ENCODE results near the gene RPL28. TPM values are rescaled to one million over a fixed set of nuclear protein-coding genes. Genes with fewer than 3 reads are reported as not detected.

RPL28 gene
- 1,835 and 1,847 TPM in 2 replicates for total RNA-seq

- Mint-ChIP-seq H3K9me3 (no peaks in the 10 kb centered on the region), H3K4me1 (ENCODE audit: low read depth) (peaks cover 43% of the 10 kb centered on the region), H3K4me3 (peak within 1 kb of the TSS; percentile 99), H3K27me3 (ENCODE audit: insufficient read depth) (no peaks in the 10 kb centered on the region), H3K36me3 (ENCODE audit: low read depth) (peaks cover 44% of the 10 kb centered on the region), H3K27ac (peak within 1 kb of the TSS; percentile 96)
- intact Hi-C loops (cut with micrococcal nuclease) = loop anchor here (1.0 kb wide), 10 partner anchors 22 to 323 kb away; partner anchors contain the start of genes COX6B2, HSPBP1, KMT5C and PPP1R12C
- peak; percentile 99 for DNase-seq (ENCODE audit: low spot score)
These were observed at the start of gene RPL28 for GRCh38 chr19:55385724-55386492. TSS of gene RPL28 (plus strand) at chr19:55385932. CDS start at chr19:55386358, 426 bp downstream.

- Mint-ChIP-seq H3K4me1 (ENCODE audit: low read depth) (peaks cover 9% of the 10 kb centered on the region), H3K27ac (no peak overlapping the region), H3K9me3 (no peaks in the 10 kb centered on the region), H3K27me3 (ENCODE audit: insufficient read depth) (peaks cover 17% of the 10 kb centered on the region), H3K4me3 (no peak overlapping the region), H3K36me3 (ENCODE audit: low read depth) (peaks cover 1% of the 10 kb centered on the region)
- DNase-seq (ENCODE audit: low spot score) = no peak
- intact Hi-C loops (cut with micrococcal nuclease) = loop anchor here (5.0 kb wide), 2 partner anchors 306 to 874 kb away; partner anchors contain the start of genes LENG9, ZNF580 and ZNF581
These were observed 49.6 kb upstream of the RPL28 start for GRCh38 chr19:55336101-55336500.

- intact Hi-C loops (cut with micrococcal nuclease) = loop anchor here (1.0 to 5.0 kb wide), 17 partner anchors 15 to 890 kb away; partner anchors contain the start of genes COX6B2, DNAAF3, FIZ1 and HSPBP1
- no peaks in the 10 kb centered on the region for H3K9me3 Mint-ChIP-seq
- H3K36me3 Mint-ChIP-seq (ENCODE audit: low read depth) = peaks cover 6% of the 10 kb centered on the region
- H3K27me3 Mint-ChIP-seq (ENCODE audit: insufficient read depth) = peaks cover 9% of the 10 kb centered on the region
- H3K4me3 Mint-ChIP-seq = peak within 1 kb of the TSS; percentile 96
- H3K27ac Mint-ChIP-seq = peak within 1 kb of the TSS; percentile 99
- H3K4me1 Mint-ChIP-seq (ENCODE audit: low read depth) = peaks cover 14% of the 10 kb centered on the region
- peak; percentile 100 for DNase-seq (ENCODE audit: low spot score)
These were observed 46.4 kb upstream of the RPL28 start, which contains the start of gene KMT5C for GRCh38 chr19:55339105-55339888. TSS of gene KMT5C (plus strand) at chr19:55339876. CDS start at chr19:55341937, 2,061 bp downstream.

- peak overlapping the region; percentile 96 for H3K4me3 Mint-ChIP-seq
- peak overlapping the region; percentile 99 for H3K27ac Mint-ChIP-seq
- H3K27me3 Mint-ChIP-seq (ENCODE audit: insufficient read depth) = peaks cover 9% of the 10 kb centered on the region
- intact Hi-C loops (cut with micrococcal nuclease) = loop anchor here (1.0 to 5.0 kb wide), 17 partner anchors 14 to 891 kb away; partner anchors contain the start of genes COX6B2, DNAAF3, FIZ1 and HSPBP1
- no peak for DNase-seq (ENCODE audit: low spot score)
- H3K36me3 Mint-ChIP-seq (ENCODE audit: low read depth) = peaks cover 8% of the 10 kb centered on the region
- H3K9me3 Mint-ChIP-seq = no peaks in the 10 kb centered on the region
- H3K4me1 Mint-ChIP-seq (ENCODE audit: low read depth) = peaks cover 14% of the 10 kb centered on the region
These were observed 45.6 kb upstream of the RPL28 start for GRCh38 chr19:55339889-55340783.

GRCh38 chr19:55340784-55341147 lies 45.0 kb upstream of the RPL28 start:
- intact Hi-C loops (cut with micrococcal nuclease) = no loop called here
- H3K4me1 Mint-ChIP-seq (ENCODE audit: low read depth) = peaks cover 14% of the 10 kb centered on the region
- peak overlapping the region; percentile 94 for H3K27ac Mint-ChIP-seq
- H3K4me3 Mint-ChIP-seq = peak overlapping the region; percentile 86
- no peaks in the 10 kb centered on the region for H3K9me3 Mint-ChIP-seq
- H3K36me3 Mint-ChIP-seq (ENCODE audit: low read depth) = peaks cover 8% of the 10 kb centered on the region
- DNase-seq (ENCODE audit: low spot score) = no peak
- peaks cover 9% of the 10 kb centered on the region for H3K27me3 Mint-ChIP-seq (ENCODE audit: insufficient read depth)

GRCh38 chr19:55341171-55341588 lies 44.6 kb upstream of the RPL28 start:
- peak overlapping the region; percentile 86 for H3K4me3 Mint-ChIP-seq
- DNase-seq (ENCODE audit: low spot score) = peak; percentile 56
- peaks cover 14% of the 10 kb centered on the region for H3K4me1 Mint-ChIP-seq (ENCODE audit: low read depth)
- H3K27ac Mint-ChIP-seq = peak overlapping the region; percentile 94
- H3K27me3 Mint-ChIP-seq (ENCODE audit: insufficient read depth) = peaks cover 9% of the 10 kb centered on the region
- H3K36me3 Mint-ChIP-seq (ENCODE audit: low read depth) = peaks cover 8% of the 10 kb centered on the region
- no peaks in the 10 kb centered on the region for H3K9me3 Mint-ChIP-seq
- intact Hi-C loops (cut with micrococcal nuclease) = no loop called here

GRCh38 chr19:55341595-55342531 lies 43.9 kb upstream of the RPL28 start:
- intact Hi-C loops (cut with micrococcal nuclease) = no loop called here
- no peaks in the 10 kb centered on the region for H3K9me3 Mint-ChIP-seq
- H3K36me3 Mint-ChIP-seq (ENCODE audit: low read depth) = peaks cover 8% of the 10 kb centered on the region
- DNase-seq (ENCODE audit: low spot score) = no peak
- peaks cover 14% of the 10 kb centered on the region for H3K4me1 Mint-ChIP-seq (ENCODE audit: low read depth)
- peaks cover 2% of the 10 kb centered on the region for H3K27me3 Mint-ChIP-seq (ENCODE audit: insufficient read depth)
- peak overlapping the region; percentile 63 for H3K27ac Mint-ChIP-seq
- H3K4me3 Mint-ChIP-seq = peak overlapping the region; percentile 71

GRCh38 chr19:55344444-55344843 lies 41.3 kb upstream of the RPL28 start:
- Mint-ChIP-seq H3K27me3 (ENCODE audit: insufficient read depth) (no peaks in the 10 kb centered on the region), H3K36me3 (ENCODE audit: low read depth) (peaks cover 8% of the 10 kb centered on the region), H3K9me3 (no peaks in the 10 kb centered on the region), H3K4me1 (ENCODE audit: low read depth) (peaks cover 5% of the 10 kb centered on the region), H3K27ac (no peak overlapping the region), H3K4me3 (no peak overlapping the region)
- intact Hi-C loops (cut with micrococcal nuclease) = no loop called here
- no peak for DNase-seq (ENCODE audit: low spot score)

- DNase-seq (ENCODE audit: low spot score) = no peak
- H3K27ac Mint-ChIP-seq = no peak overlapping the region
- no peak overlapping the region for H3K4me3 Mint-ChIP-seq
- H3K9me3 Mint-ChIP-seq = no peaks in the 10 kb centered on the region
- H3K4me1 Mint-ChIP-seq (ENCODE audit: low read depth) = peaks cover 5% of the 10 kb centered on the region
- no peaks in the 10 kb centered on the region for H3K27me3 Mint-ChIP-seq (ENCODE audit: insufficient read depth)
- intact Hi-C loops (cut with micrococcal nuclease) = no loop called here
- H3K36me3 Mint-ChIP-seq (ENCODE audit: low read depth) = peaks cover 7% of the 10 kb centered on the region
These were observed 40.5 kb upstream of the RPL28 start for GRCh38 chr19:55345101-55345817.

- no peak overlapping the region for H3K4me3 Mint-ChIP-seq
- no peak for DNase-seq (ENCODE audit: low spot score)
- peaks cover 7% of the 10 kb centered on the region for H3K36me3 Mint-ChIP-seq (ENCODE audit: low read depth)
These were observed 39.7 kb upstream of the RPL28 start for GRCh38 chr19:55345818-55346724.

More at GRCh38 chr19:55345818-55346724, 39.7 kb upstream of the RPL28 start:
- intact Hi-C loops (cut with micrococcal nuclease) = no loop called here
- Mint-ChIP-seq H3K27me3 (ENCODE audit: insufficient read depth) (no peaks in the 10 kb centered on the region), H3K4me1 (ENCODE audit: low read depth) (peaks cover 7% of the 10 kb centered on the region), H3K9me3 (no peaks in the 10 kb centered on the region), H3K27ac (no peak overlapping the region)

All from activated T-helper 1 cell treated with anti-CD3 and anti-CD28 coated beads, Interleukin-12 subunit alpha, Interleukin-12 subunit beta, Interleukin-2, Interleukin-4 antibody, amounts not matched to agents 30 ng/mL and 10 ng/mL and 1 ng/mL, durations not matched to agents 14 hours and 24 hours and 36 hours (primary cell).